ENCODE results near the gene FBH1.
"Not testable (repeated sequence)": the region's sequence is repeated elsewhere in the genome, so short reads cannot be mapped to it uniquely, and the experiment has no call there.

FBH1 gene

DNA sequence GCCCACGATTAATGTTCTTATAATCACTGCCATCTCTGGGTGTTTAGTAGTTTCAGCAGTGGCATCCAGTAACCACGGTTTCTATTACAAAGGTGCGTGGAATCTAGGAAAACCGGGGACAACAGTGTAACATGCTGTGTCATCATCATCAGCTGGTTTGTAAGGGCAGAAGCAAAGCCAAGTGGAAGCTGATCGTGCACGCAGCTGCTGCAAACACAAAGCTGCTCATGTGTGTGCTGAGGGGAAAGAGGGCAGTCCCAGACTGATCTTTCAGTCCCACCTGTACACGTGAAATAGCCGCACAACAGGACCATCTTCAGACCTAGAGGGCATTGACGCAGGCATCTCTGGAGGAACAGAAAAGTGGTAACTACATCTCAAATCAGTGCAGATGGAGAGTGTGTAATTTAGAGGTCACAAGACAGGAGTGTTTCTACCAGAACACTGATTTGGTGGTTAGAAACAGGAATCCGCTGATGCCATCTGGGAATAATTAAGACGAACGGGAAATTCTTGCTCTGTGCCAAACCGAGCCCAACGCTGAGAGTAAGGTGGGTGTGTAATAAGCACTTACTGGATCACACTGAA, 13.8 kb upstream of the FBH1 start:
- Histone ChIP-seq H4K20me1 (ENCODE audit: insufficient read depth, low read length) (no peaks in the 10 kb centered on the region), H2AFZ (ENCODE audit: low read depth, low read length) (no peak overlapping the region), H3K36me3 (ENCODE audit: insufficient read depth, low read length) (peaks cover 30% of the 10 kb centered on the region), H3K27ac (ENCODE audit: low read length) (no peak overlapping the region), H3K79me2 (ENCODE audit: insufficient read depth, low read length) (no peaks in the 10 kb centered on the region), H3K9me3 (ENCODE audit: insufficient read depth, low read length, severe bottlenecking) (no peaks in the 10 kb centered on the region), H3K4me1 (ENCODE audit: insufficient read depth, low read length) (no peaks in the 10 kb centered on the region), H3K4me3 (ENCODE audit: low read depth in 1 of 2, low read length in 2 of 2) (no peak overlapping the region), H3K9ac (ENCODE audit: low read depth, low read length) (no peak overlapping the region), H3K27me3 (ENCODE audit: insufficient read depth, low read length, poor library complexity) (no peaks in the 10 kb centered on the region), H3K4me2 (ENCODE audit: insufficient read depth, low read length) (no peak overlapping the region)
- ATAC-seq (ENCODE audit: insufficient read depth, low read depth) (no peak), DNase-seq (no peak)
- no peak for TF ChIP-seq EZH2 (IDR thresholded peaks at IDR 0.05; ENCODE audit: borderline replicate concordance, low read depth, low read length, severe bottlenecking)
- TF ChIP-seq, protein P1, sequence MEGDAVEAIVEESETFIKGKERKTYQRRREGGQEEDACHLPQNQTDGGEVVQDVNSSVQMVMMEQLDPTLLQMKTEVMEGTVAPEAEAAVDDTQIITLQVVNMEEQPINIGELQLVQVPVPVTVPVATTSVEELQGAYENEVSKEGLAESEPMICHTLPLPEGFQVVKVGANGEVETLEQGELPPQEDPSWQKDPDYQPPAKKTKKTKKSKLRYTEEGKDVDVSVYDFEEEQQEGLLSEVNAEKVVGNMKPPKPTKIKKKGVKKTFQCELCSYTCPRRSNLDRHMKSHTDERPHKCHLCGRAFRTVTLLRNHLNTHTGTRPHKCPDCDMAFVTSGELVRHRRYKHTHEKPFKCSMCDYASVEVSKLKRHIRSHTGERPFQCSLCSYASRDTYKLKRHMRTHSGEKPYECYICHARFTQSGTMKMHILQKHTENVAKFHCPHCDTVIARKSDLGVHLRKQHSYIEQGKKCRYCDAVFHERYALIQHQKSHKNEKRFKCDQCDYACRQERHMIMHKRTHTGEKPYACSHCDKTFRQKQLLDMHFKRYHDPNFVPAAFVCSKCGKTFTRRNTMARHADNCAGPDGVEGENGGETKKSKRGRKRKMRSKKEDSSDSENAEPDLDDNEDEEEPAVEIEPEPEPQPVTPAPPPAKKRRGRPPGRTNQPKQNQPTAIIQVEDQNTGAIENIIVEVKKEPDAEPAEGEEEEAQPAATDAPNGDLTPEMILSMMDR (IDR thresholded peaks at IDR 0.05; ENCODE audit: borderline replicate concordance, extremely low read depth, low read length, poor library complexity, severe bottlenecking), result no peak

DNA sequence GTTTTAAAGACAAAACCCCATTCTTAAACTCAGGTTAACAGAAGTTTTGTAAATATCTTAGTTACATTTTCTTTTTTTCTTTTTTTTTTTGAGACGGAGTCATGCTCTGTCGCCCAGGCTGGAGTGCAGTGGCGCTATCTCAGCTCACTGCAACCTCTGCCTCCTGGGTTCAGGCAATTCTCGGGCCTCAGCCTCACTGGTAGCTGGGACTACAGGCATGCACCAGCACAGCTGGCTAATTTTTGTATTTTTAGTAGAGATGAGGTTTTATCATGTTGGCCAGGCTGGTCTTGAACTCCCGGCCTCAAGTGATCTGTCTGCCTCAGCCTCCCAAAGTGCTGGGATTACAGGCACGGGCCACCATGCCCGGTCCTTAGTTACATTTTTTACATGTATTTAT, 13.0 kb upstream of the FBH1 start:
- not testable (repeated sequence) for H3K4me2 ChIP-seq (ENCODE audit: insufficient read depth, low read length); H3K27ac ChIP-seq (ENCODE audit: low read length); H3K27me3 ChIP-seq (ENCODE audit: insufficient read depth, low read length, poor library complexity); ATAC-seq (ENCODE audit: insufficient read depth, low read depth); DNase-seq; H3K9me3 ChIP-seq (ENCODE audit: insufficient read depth, low read length, severe bottlenecking); H4K20me1 ChIP-seq (ENCODE audit: insufficient read depth, low read length); H3K9ac ChIP-seq (ENCODE audit: low read depth, low read length); H3K79me2 ChIP-seq (ENCODE audit: insufficient read depth, low read length); H2AFZ ChIP-seq (ENCODE audit: low read depth, low read length); H3K4me3 ChIP-seq (ENCODE audit: low read depth in 1 of 2, low read length in 2 of 2); H3K4me1 ChIP-seq (ENCODE audit: insufficient read depth, low read length)
- peaks cover 33% of the 10 kb centered on the region for H3K36me3 ChIP-seq (ENCODE audit: insufficient read depth, low read length)

GRCh38 chr10:5882961-5883360, 7.1 kb upstream of the FBH1 start:
- peaks cover 4% of the 10 kb centered on the region for H3K79me2 ChIP-seq (ENCODE audit: insufficient read depth, low read length)
- no peak overlapping the region for H3K9ac ChIP-seq (ENCODE audit: low read depth, low read length)
- H3K27ac ChIP-seq (ENCODE audit: low read length), result no peak overlapping the region
- no peak overlapping the region for H2AFZ ChIP-seq (ENCODE audit: low read depth, low read length)
- peaks cover 5% of the 10 kb centered on the region for H3K4me1 ChIP-seq (ENCODE audit: insufficient read depth, low read length)
- no peak overlapping the region for H3K4me2 ChIP-seq (ENCODE audit: insufficient read depth, low read length)
- no peak for DNase-seq
- H3K27me3 ChIP-seq (ENCODE audit: insufficient read depth, low read length, poor library complexity), result no peaks in the 10 kb centered on the region
- no peak for TF ChIP-seq EZH2 (IDR thresholded peaks at IDR 0.05; ENCODE audit: borderline replicate concordance, low read depth, low read length, severe bottlenecking)
- TF ChIP-seq, protein P1 (IDR thresholded peaks at IDR 0.05; ENCODE audit: borderline replicate concordance, extremely low read depth, low read length, poor library complexity, severe bottlenecking), result no peak
- H4K20me1 ChIP-seq (ENCODE audit: insufficient read depth, low read length), result peaks cover 4% of the 10 kb centered on the region
- H3K4me3 ChIP-seq (ENCODE audit: low read depth in 1 of 2, low read length in 2 of 2), result no peak overlapping the region
- no peak for ATAC-seq (ENCODE audit: insufficient read depth, low read depth)
- H3K9me3 ChIP-seq (ENCODE audit: insufficient read depth, low read length, severe bottlenecking), result no peaks in the 10 kb centered on the region
- H3K36me3 ChIP-seq (ENCODE audit: insufficient read depth, low read length), result peaks cover 63% of the 10 kb centered on the region

GRCh38 chr10:5885619-5886018, 4.4 kb upstream of the FBH1 start:
- H3K79me2 ChIP-seq (ENCODE audit: insufficient read depth, low read length), result peaks cover 23% of the 10 kb centered on the region
- no peaks in the 10 kb centered on the region for H3K9me3 ChIP-seq (ENCODE audit: insufficient read depth, low read length, severe bottlenecking)
- no peaks in the 10 kb centered on the region for H3K27me3 ChIP-seq (ENCODE audit: insufficient read depth, low read length, poor library complexity)
- H4K20me1 ChIP-seq (ENCODE audit: insufficient read depth, low read length), result peaks cover 16% of the 10 kb centered on the region
- H2AFZ ChIP-seq (ENCODE audit: low read depth, low read length), result no peak overlapping the region
- peaks cover 17% of the 10 kb centered on the region for H3K4me1 ChIP-seq (ENCODE audit: insufficient read depth, low read length)
- H3K4me3 ChIP-seq (ENCODE audit: low read depth in 1 of 2, low read length in 2 of 2), result no peak overlapping the region
- no peak overlapping the region for H3K9ac ChIP-seq (ENCODE audit: low read depth, low read length)
- no peak for TF ChIP-seq EZH2 (IDR thresholded peaks at IDR 0.05; ENCODE audit: borderline replicate concordance, low read depth, low read length, severe bottlenecking)
- TF ChIP-seq, protein P1 (IDR thresholded peaks at IDR 0.05; ENCODE audit: borderline replicate concordance, extremely low read depth, low read length, poor library complexity, severe bottlenecking), result no peak
- peaks cover 49% of the 10 kb centered on the region for H3K36me3 ChIP-seq (ENCODE audit: insufficient read depth, low read length)
- no peak overlapping the region for H3K4me2 ChIP-seq (ENCODE audit: insufficient read depth, low read length)
- DNase-seq (no peak), ATAC-seq (ENCODE audit: insufficient read depth, low read depth) (no peak)
- H3K27ac ChIP-seq (ENCODE audit: low read length), result no peak overlapping the region

Data from DND-41 (cell line).